OCI-M2 (cell line): ENCODE results near the gene TOMM6.

Source experiments
- DNase-seq: peaks from one replicate; lab custom pipeline; 2025; ENCODE audit not compliant: unreplicated experiment; lab: John Stamatoyannopoulos, UW

TOMM6 gene

DNA sequence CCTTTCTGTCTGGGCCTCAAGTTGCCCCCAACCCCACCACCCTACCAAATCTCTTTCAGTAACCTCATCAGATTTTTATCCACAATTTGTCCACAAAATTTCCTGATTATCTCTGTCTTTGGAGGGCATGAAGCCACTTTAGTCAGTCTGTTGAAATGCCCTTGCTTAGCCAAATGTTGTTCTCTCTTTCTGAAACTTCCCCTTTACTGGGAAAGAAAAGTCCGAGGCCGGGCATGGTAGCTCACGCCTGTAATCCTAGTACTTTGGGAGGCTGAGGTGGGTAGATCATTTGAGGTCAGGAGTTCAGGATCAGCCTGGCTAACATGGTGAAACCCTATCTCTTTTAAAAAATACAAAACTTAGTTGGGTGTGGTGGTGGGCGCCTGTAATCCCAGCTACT, 33.8 kb downstream of the TOMM6 start:
- DNase-seq, result no peak

DNA sequence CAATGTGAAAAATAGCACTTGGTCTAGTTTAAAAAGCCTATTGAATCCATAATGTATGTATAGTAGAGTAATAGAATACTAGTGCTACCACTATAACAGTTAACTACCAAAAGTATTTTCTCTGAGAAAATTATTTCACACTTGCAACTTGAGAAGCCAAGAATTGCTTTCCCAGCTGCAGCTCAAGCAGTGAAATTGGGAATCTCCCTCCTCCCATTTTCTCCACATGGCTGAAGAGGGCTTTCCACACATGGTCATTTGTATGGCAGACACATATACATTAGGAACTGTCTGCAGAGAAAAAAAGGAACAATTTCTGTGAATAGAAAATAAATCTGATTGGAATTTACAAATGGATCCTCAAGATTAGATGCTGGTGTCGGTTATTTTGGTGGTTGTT, 34.5 kb downstream of the TOMM6 start:
- DNase-seq, result no peak

DNA sequence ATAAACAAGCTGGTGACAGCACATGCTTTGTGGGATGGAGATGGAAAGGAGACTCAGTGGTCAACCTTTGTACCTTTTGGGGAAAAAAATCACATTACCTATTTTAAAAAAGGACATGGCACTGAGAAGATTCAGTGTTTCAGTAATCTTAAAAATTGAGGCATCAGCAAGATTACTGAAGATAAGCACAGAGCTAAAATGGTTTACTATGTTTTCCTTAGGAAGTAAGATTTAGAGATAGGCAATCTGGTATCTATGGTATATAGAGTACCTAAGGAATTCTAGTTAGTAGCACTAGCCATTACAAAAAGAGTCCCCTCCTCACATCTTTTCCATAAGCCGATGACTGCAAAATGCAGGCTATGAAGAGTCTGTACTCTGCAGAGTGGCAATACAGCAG, 35.7 kb downstream of the TOMM6 start:
- no peak for DNase-seq

DNA sequence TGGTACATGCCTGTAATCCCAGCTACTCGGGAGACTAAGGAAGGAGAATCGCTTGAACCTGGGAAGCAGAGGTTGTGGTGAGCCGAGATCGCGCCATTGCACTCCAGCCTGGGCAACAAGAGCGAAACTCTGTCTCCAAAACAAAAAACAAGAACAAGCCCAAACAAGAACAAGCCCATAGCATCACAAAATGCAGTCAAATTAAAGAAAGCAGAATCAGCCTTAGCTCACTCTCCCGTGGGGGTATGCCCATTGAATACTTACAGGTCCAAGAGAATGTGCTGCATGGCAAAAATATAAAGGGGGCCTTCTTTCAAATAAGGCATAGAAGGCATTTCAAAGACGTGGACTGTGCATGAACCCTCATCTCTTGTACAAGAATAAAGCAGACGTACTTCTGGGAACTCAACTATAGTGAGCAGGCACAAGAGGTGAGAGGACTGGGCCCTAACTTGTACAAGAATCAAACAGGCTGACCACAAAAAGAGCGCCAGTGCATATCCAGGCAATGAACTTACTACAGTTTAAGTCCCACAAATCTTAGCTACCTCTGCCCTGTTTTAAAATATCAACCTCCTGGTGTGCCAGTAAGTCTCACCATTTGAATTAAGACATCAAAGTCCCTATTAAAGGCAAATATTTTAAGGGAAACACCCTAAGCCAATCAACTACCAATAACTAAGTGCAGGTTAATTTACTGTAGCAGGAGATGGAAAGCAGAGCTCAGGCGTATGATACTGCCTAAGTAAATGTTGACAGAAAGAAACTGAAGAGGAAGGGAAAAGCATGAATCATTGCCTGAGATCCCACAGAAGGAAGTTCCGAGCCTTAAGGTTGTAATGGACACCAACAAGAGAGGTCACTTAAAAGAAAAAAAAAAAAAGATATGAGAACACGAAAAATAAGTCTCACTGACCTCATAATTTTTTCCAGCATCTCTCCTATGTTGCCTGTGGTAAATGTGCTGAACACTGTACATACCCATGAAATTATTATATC, 37.4 kb downstream of the TOMM6 start:
- DNase-seq, result no peak

DNA sequence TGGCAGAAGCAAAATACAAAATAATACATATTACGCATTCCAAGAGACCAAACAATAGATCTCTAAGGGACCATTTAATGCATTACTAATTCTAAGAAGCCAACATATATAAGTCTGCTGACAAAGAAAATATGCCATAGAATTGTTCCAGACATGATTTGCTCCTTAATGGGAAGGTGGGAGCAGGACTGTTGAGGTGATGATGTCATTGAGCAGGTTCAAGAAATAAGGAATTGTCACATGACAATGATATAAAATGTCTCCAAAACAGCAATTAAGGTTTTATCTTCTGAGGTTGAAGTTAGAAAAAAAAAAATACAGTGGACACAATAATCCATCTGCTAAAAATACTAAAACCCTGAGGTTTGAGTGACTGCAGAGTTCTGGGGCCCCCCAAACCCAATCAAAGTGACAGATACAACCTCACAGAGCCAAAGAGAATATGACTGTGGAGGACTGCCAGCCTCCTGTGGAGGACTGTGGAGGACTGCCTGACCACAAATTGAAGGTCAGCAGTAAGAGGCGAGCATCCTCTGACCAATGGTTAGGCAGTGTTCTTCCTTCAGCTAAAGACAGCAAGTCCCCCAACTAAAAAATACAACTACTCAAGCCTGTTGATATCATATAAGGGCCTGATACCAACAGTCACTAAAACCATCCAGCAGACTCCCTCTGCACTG, 39.0 kb downstream of the TOMM6 start:
- DNase-seq, result no peak

DNA sequence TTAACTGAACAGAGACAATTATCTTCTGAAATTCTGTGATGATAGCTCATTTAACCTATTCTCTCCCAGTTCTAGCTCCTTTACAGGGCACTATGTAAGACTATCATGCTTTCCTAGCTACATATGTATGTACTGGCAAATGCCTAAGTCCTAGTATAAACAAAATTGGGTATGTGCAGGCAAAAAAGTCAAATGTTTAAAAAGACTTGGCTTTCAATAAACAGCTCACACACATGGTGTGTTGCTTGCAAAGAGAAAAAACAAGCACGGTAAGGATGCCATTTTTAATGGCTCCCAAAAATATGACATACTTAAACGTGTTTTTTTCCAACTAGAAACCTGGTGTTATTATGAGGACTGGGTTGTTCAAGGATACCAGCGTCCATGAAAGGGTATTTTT, 44.8 kb downstream of the TOMM6 start:
- no peak for DNase-seq

DNA sequence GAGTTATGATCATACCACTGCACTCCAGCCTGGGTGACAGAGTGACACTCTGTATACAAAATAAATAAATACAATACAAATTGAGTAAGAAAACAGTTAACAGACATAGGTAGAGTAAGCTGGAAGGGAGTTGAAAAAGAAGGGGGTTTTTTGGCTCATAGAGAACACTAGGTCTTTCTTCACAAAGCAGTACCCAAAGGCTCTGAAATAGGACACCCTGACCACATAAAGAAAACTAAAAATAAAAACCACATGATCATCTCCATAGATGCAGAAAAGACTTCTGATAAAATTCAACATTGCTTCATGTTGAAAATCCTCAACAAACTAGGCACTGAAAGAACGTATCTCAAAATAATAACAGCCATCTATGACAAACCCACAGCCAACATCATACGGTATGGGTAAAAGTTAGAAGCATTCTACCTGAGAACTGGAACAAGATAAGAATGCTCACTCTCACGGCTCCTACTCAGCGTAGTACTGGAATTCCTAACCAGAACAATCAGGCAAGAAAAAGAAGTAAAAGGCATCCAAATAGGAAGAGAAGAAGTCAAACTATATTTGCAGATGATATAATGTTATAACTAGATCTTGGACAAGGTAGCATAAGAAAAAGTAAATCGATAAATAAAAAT, 48.6 kb downstream of the TOMM6 start:
- DNase-seq, result no peak

DNA sequence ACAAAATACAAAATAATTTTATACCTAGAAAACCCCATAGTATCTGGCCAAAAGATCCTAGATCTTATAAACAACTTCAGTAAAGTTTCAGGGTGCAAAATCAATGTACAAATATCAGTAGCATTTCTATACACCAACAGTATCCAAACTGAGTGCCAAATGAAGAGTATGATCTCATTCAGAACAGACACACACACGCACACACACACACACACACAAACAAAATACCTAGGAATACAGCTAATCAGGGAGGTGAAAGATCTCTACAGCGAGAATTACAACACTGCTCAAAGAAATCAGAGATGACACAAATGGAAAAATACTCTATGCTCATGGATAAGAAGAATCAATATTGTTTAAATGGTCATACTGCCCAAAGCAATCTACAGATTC, 49.2 kb downstream of the TOMM6 start:
- no peak for DNase-seq
